OCI-LY7 (cell line): Measurements from ENCODE around the gene MLYCD. TPM values are rescaled to one million over a fixed set of nuclear protein-coding genes. Genes with fewer than 3 reads are reported as not detected.
A peak's percentile ranks its signal among the peaks of the same experiment; 100 is the strongest.

ENCODE experiments used
- BruUV-seq: library from RNA; stranded (reverse); fragments of 400-500 nt; replicated peaks from 2 replicates; lab custom pipeline; 2021; lab: Mats Ljungman, UMichigan
- CTCF ChIA-PET: fragments of 300-600 bp; sonication (Branson Sonifier 250); formaldehyde crosslinking; loops from one replicate; lab custom pipeline; 2022; ENCODE audit warnings: antibody characterized with exemption; ENCODE audit not compliant: unreplicated experiment; lab: Charles Lee
- POLR2A ChIA-PET: fragments of 300-600 bp; sonication (Branson Sonifier 250); formaldehyde crosslinking; loops from one replicate; lab custom pipeline; 2022; ENCODE audit warnings: antibody characterized with exemption; lab: Charles Lee
- DNase-seq: peaks from one replicate; pipeline ENCODE4 v3.0.0-alpha.2; 2015; ENCODE audit warnings: low spot score
- H2AFZ ChIP-seq: fragments of 200-600 bp; sonication (generic), shearing (Covaris generic); 2 replicates; pipeline ENCODE4 v1.6.1; 2014; ENCODE audit warnings: mild to moderate bottlenecking, antibody characterized with exemption, low read length, moderate library complexity
- H3K27ac ChIP-seq: fragments of 200-600 bp; sonication (generic); 2 replicates; pipeline ENCODE4 v1.5.1; 2014; ENCODE audit warnings: mixed run types, low read depth, mild to moderate bottlenecking, moderate library complexity, low read length, inconsistent platforms; ENCODE audit not compliant: poor library complexity, severe bottlenecking
- H3K36me3 ChIP-seq: fragments of 200-600 bp; sonication (generic); 2 replicates; pipeline ENCODE4 v1.6.1; 2014; ENCODE audit warnings: mild to moderate bottlenecking, antibody characterized with exemption, low read length, moderate library complexity, mixed read lengths; ENCODE audit not compliant: insufficient read depth
- H3K4me1 ChIP-seq: fragments of 200-600 bp; sonication (generic); 2 replicates; pipeline ENCODE4 v1.5.1; 2014; ENCODE audit warnings: mild to moderate bottlenecking, low read length; ENCODE audit not compliant: insufficient read depth, poor library complexity, severe bottlenecking
- H3K4me2 ChIP-seq: fragments of 200-600 bp; sonication (generic); 2 replicates; pipeline ENCODE4 v1.6.1; 2014; ENCODE audit warnings: mild to moderate bottlenecking, low read length
- H3K4me3 ChIP-seq: fragments of 200-600 bp; sonication (generic); 2 replicates; pipeline ENCODE4 v1.5.1; 2014; ENCODE audit warnings: mild to moderate bottlenecking, low read depth, low read length; ENCODE audit not compliant: poor library complexity, severe bottlenecking
- H3K79me2 ChIP-seq: fragments of 200-600 bp; sonication (generic); 2 replicates; pipeline ENCODE4 v1.6.1; 2016; ENCODE audit warnings: low read depth, mild to moderate bottlenecking, low read length, moderate library complexity, mixed read lengths; ENCODE audit not compliant: insufficient read depth
- H3K9me2 ChIP-seq: fragments of 200-600 bp; sonication (generic); 2 replicates; pipeline ENCODE4 v1.6.1; 2016; ENCODE audit warnings: mild to moderate bottlenecking, low read length, mixed read lengths; ENCODE audit not compliant: insufficient read depth
- H3K9me3 ChIP-seq: fragments of 200-600 bp; sonication (generic); 2 replicates; pipeline ENCODE4 v1.6.1; 2014; ENCODE audit warnings: mild to moderate bottlenecking, mixed run types, low read length, mixed read lengths
- H4K20me1 ChIP-seq: fragments of 200-600 bp; sonication (generic); 2 replicates; pipeline ENCODE4 v1.6.1; 2014; ENCODE audit warnings: mild to moderate bottlenecking, antibody characterized with exemption, low read length, moderate library complexity, mixed read lengths; ENCODE audit not compliant: insufficient read depth
- CTCF ChIP-seq: fragments of 200-600 bp; sonication (generic); conservative IDR thresholded peaks from 2 replicates; pipeline ENCODE4 v1.5.1; 2014; ENCODE audit warnings: mild to moderate bottlenecking, antibody characterized with exemption, low read length, moderate library complexity, mixed read lengths
- EZH2phosphoT487 ChIP-seq: fragments of 200-600 bp; sonication (generic); IDR thresholded peaks from 2 replicates; pipeline ENCODE4 v1.6.1; 2018; ENCODE audit warnings: low read depth, borderline replicate concordance, mild to moderate bottlenecking, mixed run types, antibody characterized with exemption, low read length, moderate library complexity, mixed read lengths
- intact Hi-C: fragments of 100-400 bp; cut with micrococcal nuclease; formaldehyde crosslinking; loops from one replicate; pipeline ENCODE4 v1.10.0; 2022; ENCODE audit not compliant: unreplicated experiment
- total RNA-seq, 2 experiments: library from RNA; depleted of rRNA in 1 of 2; stranded (reverse); fragments of >200 nt in 1 of 2; shearing (Covaris generic) in 1 of 2; gene quantifications; 2 replicates each; pipeline ENCODE4 v1.2.3, GENCODE V29; 2014 to 2022

The MLYCD gene
- total RNA-seq, 2 experiments from 2014 or later: 3.5 to 10.9 TPM

GRCh38 chr16:83888672-83889044 is 10.3 kb upstream of the MLYCD start:
- BruUV-seq: no TSS peak
- CTCF ChIA-PET: interaction anchor here (1.2 kb wide), 1 partner anchor 62 kb away, joined by 4 read pairs; no protein-coding TSS in a partner anchor

GRCh38 chr16:83890359-83890758 is 8.6 kb upstream of the MLYCD start:
- BruUV-seq: no TSS peak
- Histone ChIP-seq H3K4me3 (no peak overlapping the region), H2AFZ (no peak overlapping the region), H3K4me2 (no peak overlapping the region), H3K79me2 (no peaks in the 10 kb centered on the region), H3K9me3 (no peaks in the 10 kb centered on the region), H3K27ac (no peak overlapping the region), H3K4me1 (no peaks in the 10 kb centered on the region), H3K36me3 (no peaks in the 10 kb centered on the region), H3K9me2 (no peaks in the 10 kb centered on the region), H4K20me1 (no peaks in the 10 kb centered on the region)
- ChIA-PET POLR2A (interaction anchor here (0.7 kb wide), 1 partner anchor 11 kb away, joined by 5 read pairs; no protein-coding TSS in a partner anchor), CTCF (no interaction called here)
- intact Hi-C loops: no loop called here
- DNase-seq: no peak
- no peak for TF ChIP-seq CTCF
- no peak for TF ChIP-seq EZH2phosphoT487

More at GRCh38 chr16:83888672-83889044, 10.3 kb upstream of the MLYCD start:
- no peak overlapping the region for H3K27ac ChIP-seq
- TF ChIP-seq EZH2phosphoT487 (no peak), CTCF (no peak)
- H3K4me2 ChIP-seq: no peak overlapping the region
- no peaks in the 10 kb centered on the region for H3K79me2 ChIP-seq
- H3K4me3 ChIP-seq: no peak overlapping the region
- POLR2A ChIA-PET: interaction anchor here (0.7 to 1.5 kb wide), 2 partner anchors 10 to 54 kb away, joined by 3 read pairs; partner anchors contain the start of gene MLYCD
- DNase-seq: no peak
- no peaks in the 10 kb centered on the region for H3K4me1 ChIP-seq
- H3K9me2 ChIP-seq: no peaks in the 10 kb centered on the region
- intact Hi-C loops: no loop called here
- H2AFZ ChIP-seq: no peak overlapping the region
- H3K36me3 ChIP-seq: no peaks in the 10 kb centered on the region
- H4K20me1 ChIP-seq: no peaks in the 10 kb centered on the region
- H3K9me3 ChIP-seq: no peaks in the 10 kb centered on the region

GRCh38 chr16:83891742-83892141 is 7.2 kb upstream of the MLYCD start:
- ChIA-PET CTCF (no interaction called here), POLR2A (no interaction called here)

More at GRCh38 chr16:83891742-83892141, 7.2 kb upstream of the MLYCD start:
- Histone ChIP-seq H4K20me1 (no peaks in the 10 kb centered on the region), H3K27ac (no peak overlapping the region), H3K4me3 (no peak overlapping the region), H3K9me3 (no peaks in the 10 kb centered on the region), H3K9me2 (no peaks in the 10 kb centered on the region), H2AFZ (no peak overlapping the region), H3K36me3 (no peaks in the 10 kb centered on the region), H3K4me2 (no peak overlapping the region), H3K79me2 (no peaks in the 10 kb centered on the region), H3K4me1 (no peaks in the 10 kb centered on the region)
- DNase-seq: peak; percentile 5
- intact Hi-C loops: no loop called here
- no peak for TF ChIP-seq CTCF
- no peak for TF ChIP-seq EZH2phosphoT487
- BruUV-seq: no TSS peak
